Activated CD4-positive, alpha-beta T cell treated with anti-CD3 and anti-CD28 coated beads for 4 hours (primary cell): ENCODE data around the gene CCDC71L.
"Not testable (repeated sequence)": the region's sequence is repeated elsewhere in the genome, so short reads cannot be mapped to it uniquely, and the experiment has no call there.

ENCODE experiments used
- DNase-seq, 2 donors: peaks; one replicate each; pipeline ENCODE4 v3.0.0-alpha.2; 2020

CCDC71L gene

DNA sequence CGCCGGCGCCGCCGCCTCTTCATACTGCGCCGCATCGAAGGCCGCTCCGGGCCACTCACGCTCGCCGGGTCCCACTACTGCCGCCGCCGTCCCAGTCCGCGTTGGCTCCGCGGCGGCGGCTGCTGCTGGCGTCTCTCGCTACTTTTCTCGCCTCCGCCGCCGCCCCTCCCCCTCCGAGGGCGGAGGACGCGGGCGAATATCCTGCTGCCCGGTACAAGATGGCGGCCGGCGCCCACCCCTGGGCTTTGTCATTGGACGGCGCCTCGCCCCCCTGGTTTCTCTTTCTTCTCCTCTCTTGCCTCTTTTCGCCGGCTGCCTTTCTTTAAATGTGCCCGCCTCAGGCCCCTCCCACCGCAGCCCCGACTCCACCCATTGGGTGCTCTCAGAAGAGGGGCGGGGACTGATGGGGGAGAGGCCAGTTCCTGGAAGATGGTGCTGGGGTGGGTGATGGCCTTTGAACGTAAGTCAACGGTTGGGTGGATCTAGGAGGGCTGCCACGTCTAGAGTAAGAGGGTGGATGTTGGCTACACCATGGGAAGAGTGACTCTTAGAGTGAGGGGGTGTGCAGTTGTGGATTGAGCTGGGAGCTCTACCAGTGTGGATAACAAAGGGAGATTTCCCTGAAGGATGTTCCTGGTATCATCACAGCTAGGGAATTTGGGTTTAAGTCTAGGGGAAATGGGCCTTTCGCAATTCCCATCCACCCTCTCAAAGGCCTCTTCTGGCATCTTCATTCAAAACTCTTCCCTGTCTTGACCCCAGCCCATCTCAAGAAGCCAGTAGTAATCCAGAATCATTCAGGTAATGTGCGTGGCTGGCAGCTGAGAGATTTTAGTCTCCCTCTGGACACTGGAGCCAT, at the start of gene CCDC71L:
CCDC71L (minus strand) TSS at position 297 of the 859 bp plus-strand sequence; CDS start at position 35, 262 bp downstream.
- peak; percentile 94 for DNase-seq

DNA sequence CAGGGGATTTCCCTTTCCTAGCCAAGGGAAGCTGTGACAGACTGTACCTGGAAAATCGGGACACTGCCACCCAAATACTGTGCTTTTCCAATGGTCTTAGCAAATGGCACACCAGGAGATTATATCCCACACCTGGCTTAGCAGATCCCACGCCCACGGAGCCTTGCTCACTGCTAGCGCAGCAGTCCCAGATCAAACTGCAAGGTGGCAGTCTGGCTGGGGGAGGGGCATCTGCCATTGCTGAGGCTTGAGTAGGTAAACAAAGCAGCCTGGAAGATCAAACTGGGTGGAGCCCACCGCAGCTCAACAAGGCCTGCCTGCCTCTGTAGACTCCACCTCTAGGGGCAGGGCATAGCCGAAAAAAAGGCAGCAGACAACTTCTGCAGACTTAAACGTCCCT, 48.6 kb upstream of the CCDC71L start:
- DNase-seq: not testable (repeated sequence)

DNA sequence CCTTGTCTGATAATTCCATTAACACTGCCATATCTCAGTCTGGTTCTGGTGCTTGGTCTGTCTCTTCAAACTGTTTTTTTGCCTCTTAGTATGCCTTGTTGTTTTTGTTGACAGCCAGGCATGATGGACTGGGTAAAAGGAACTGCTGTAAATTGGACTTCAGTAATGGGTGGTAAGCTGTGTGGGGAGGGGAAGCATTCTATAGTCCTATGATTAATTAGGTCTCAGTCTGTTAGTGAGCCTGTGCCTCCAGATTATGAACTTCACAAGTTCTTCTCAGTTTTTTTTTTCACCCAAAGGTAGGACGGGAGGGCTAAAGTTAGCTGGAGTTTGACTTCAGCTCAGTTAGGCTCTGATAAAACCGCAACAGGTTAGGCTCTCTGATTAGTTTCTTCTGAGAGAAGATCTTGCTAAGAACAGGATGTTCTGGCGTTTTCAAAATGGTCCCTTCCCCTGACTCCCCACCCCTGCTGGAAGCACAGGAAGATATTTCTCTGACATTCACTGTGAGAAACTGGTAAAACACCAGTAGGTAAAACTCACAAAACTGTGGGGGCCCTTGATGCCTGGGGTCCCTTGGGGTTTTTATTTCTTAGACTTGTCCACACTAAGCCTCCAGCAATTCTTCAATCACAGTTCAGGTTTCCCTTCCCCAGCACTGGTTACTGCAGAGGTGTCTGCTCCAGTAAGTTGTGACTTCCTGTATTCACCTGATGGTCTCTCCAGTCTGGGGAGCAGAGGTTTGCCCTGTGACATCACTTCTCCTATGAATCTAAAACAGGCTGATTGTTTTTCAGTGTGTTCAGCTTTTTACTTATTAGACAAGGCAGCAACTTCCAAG, 43.3 kb upstream of the CCDC71L start:
- peak; percentile 4 to 11 for DNase-seq

DNA sequence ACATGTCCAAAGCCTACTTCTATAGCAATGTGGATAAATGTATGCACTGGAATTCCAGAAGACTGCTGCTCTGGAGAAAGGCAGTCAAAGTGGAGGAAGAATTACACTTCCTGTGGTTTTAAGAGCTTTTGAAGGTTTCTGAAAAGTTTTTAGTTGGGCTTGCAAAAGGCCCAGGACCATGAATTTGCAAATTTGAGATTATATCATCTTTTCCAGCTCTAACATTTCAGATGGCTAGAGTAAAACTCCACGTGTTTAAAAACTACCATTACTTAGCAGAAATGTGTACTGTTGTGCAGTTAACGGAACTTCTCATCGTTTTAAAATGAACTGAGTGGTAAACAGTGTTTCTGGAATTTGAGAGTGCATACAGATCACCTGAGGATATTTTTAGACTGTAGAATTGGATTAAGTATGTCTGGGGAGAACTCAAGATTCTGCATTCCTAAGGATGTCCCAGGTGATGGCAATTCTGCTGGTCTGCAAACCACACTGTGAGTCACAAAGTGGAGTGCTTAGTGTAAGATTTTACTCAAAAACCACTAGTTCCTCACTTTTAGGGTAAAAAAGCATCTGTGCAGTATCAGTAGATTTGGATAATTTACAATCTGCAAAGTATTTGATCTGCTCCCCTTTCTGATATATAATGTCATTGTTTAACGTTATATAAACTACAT, 32.9 kb upstream of the CCDC71L start:
- DNase-seq: no peak

DNA sequence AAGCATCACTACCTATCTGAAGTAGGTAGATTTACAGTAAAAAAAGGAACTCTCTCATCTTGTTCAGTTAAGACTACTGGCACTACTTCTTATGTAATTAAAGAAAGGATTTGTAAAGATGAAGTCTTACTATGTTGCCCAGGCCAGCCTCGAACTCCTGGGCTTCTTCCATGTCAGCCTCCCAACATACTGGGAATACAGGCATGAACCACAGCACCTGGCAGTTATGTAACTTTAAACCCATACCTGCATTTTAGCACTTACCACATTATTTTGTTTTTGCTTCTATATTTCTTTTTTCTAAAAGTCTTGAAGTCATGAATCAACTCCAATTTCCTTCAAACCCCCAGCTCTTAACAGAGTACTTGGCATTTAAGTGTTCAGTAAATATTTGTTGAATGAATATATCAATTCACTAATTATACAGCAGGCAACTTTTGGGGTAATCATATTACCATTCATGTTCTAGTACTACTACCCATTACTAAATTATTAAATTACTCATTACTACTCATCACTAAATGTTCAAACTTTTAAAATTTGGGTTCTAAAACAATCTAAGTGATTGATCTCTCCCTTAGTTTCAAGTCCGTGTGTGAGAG, 31.6 kb upstream of the CCDC71L start:
- DNase-seq: no peak

DNA sequence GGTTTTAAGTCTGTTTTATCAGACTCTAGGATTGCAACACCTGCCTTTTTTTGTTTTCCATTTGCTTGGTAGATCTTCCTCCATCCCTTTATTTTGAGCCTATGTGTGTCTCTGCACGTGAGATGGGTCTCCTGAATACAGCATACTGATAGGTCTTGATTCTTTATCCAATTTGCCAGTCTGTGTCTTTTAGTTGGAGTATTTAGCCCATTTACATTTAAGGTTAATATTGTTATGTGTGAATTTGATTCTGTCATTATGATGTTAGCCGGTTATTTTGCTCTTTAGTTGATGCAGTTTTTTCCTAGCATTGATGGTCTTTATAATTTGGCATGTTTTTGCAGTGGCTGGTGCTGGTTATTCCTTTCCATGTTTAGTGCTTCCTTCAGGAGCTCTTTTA, 27.2 kb upstream of the CCDC71L start:
- not testable (repeated sequence) for DNase-seq

DNA sequence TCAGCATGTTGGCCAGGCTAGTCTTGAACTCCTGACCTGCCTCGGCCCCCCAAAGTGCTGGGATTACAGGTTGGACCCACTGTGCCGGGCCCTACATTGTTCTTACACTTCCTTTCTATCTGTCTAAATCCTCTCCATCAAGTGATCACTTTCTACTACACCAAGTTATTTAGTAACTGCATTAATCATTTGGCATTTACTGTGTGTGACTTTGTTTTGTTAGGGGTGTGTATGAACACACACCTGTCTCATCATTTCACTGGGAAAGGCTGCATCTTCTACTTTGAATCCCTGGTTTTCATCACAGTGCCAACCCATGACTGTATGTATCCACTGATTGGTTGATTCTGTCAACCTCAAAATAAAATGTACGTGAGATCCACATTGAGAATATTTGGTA, 23.0 kb upstream of the CCDC71L start:
- no peak for DNase-seq

DNA sequence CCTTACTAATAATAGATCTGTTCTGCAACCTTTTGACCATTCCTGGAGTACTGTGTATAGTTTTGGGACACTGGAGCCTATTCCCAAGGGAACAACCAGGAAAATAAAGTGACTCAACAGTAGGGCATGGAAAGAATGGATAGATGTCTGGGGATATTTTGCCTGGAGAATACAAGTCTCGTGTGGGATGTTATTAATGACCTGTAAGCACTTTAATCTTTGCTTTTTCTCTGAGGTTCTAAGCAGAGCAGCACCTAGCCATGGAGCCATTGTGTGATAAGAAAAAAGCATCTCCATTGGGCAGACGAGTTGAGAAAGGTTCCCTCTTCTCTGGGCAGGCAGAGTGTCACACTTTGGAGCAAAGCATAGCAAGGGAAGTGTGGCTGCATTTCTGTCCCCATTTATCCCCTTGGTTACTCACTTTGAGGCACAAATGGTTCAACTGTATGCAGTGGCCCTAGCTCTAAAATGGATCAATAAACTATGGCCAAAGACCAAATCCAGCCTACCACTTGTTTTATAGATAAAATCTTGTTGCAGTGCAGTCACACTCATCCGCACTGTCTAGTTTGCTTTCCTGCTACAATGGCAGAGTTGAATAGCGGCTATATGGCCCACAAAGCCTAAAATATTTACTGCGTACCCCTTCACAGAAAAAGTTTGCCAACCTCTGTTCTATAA, 21.0 kb upstream of the CCDC71L start:
- DNase-seq: no peak

DNA sequence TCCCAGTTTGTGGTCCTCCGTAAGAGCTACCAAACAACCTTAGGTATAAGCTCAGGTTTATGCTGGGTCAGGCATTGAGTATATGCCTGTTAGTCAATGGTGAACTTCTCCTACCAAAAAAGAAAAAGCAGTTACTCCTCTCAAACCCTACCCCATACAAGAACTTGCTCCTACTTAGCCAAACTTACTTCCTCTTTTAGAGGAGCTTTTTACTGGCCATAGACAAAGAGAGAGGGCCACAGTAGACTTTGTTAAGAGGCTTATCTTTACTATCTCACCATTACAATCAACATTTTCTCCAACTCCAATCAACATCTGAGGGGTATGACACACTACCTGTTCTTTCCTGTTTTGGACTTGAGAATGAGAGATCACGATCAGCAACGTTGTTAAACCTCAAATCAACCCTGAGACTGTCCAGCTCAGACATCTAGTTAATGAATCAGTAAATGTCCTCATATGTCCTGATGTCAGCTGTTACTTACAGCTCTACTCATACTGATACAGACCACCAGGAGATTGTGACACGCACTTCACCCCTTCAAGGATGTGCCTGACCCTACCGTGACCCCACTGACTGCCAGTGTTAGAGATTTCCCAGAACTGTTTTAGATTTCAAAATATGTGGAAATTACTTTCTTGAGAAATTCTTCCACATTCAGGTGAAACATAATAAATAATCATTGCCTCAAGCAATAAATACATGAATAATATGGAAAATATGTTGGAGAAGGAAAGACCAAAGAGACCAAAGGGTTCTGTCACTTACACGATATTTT, 18.4 kb upstream of the CCDC71L start:
- DNase-seq: no peak

DNA sequence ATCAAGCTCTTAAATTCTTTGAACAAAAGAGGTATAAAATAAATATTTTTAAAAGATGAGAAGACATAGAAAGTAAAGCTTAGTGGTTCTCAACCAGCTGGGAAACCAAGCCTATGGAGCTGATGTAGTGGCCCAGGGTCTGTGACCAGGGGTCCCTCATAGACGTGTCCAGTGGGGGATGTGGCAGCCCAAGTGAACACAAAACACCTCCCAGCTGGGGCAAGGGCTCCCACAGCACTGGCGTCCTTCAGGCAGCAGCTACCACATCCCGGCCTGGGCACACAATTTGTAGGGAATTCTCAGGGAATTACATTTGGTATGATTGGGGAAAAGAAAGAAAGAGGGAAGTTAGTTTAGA, 17.8 kb upstream of the CCDC71L start:
- DNase-seq: no peak

DNA sequence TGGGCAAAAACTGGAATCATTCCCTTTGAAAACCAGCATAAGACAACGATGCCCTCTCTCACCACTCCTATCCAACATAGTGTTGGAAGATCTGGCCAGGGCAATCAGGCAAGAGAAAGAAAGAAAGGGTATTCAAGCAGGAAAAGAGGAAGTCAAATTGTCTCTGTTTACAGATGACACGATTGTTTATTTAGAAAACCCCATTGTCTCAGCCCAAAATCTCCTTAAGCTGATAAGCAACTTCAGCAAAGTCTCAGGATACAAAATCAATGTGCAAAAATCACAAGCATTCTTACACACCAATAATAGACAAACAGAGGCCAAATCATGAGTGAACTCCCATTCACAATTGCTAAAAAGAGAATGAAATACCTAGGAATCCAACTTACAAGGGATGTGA, 15.5 kb upstream of the CCDC71L start:
- DNase-seq: not testable (repeated sequence)

DNA sequence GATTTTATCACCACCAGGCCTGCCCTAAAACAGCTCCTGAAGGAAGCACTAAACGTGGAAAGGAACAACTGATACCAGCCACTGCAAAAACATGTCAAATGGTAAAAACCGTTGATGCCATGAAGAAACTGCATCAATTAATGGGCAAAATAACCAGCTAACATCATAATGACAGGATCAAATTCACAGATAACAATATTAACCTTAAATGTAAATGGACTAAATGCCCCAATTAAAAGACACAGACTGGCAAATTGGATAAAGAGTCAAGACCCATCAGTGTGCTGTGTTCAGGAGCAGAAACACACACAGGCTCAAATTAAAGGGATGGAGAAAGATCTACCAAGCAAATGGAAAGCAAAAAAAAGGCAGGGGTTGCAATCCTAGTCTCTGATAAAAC, 12.7 kb upstream of the CCDC71L start:
- not testable (repeated sequence) for DNase-seq

DNA sequence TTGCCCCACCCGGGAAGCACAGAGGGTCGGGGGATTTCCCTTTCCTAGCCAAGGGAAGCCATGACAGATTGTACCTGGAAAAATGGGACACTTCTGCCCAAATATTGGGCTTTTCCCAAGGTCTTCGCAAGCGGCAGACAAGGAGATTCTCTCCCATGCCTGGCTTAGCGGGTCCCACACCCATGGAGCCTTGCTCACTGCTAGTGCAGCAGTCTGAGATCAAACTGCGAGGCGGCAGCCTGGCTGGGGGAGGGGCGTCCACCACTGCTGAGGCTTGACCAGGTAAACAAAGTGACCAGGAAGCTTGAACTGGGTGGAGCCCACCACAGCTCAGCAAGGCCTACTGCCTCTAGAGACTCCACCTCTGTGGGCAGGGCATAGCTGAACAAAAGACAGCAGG, 11.0 kb upstream of the CCDC71L start:
- not testable (repeated sequence) for DNase-seq

DNA sequence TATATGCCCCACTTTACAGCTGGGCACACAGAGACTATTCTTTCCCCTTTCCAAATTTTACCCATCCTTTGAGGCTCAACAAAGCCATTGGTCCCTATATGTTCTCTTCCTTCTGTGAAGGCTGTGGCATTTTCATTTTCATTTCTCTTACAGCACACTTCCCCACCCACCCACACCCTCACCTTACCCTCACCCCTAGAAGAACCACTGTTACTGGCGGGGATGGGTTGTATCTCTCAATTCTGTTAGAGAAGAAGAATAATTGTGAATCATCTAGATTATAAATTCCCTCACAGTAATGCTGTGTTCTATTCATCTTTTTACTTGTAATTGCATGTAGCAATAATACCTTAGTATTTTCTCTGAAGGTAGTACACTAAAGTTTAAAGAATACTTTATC, 10.2 kb upstream of the CCDC71L start:
- DNase-seq: no peak

DNA sequence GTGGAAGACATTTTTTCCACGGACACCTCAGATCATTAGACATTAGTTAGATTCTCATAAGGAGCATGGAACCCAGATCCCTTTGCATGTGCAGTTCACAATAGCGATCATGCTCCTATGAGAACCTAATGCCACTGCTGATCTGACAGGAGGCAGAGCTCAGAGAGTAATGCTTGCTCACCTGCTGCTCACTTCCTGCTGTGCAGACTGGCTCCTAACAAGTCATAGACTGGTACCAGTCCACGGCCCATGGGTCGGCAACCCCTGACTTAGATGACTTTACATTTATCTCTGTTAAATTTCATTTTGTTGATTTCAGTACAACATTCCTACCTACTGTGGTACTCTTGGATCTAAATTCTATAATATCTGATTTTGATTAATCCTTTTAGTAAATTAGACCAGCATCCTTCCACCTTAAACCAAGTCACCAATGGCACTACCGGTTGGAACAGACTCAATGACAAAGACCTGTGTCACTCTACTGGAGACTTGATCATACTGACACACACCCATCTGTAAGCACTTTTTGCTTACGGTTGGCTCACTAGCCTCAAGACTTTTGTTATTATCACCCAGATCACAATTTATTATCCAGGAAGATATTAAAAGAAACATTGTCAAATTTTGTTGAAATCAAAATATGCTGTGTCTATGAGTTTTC, 8.0 kb upstream of the CCDC71L start:
- no peak for DNase-seq

DNA sequence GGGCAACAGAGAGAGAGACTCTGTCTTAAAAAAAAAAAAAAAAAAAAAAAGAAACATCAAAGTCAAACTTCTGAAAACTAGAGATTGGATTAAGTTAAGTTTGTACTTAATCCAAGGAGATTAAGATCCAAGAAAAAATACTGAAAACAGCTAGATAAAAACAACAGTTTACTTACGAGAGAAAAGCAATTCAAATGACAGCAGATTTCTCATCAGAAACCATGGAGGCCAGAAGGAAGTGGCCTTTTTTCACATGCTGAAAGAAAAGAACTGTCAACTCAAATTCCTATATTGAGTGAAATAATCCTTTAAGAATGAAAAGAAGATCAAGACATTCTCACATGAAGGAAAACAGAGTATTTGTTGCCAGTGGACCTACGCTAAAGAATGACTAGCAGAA, 5.4 kb upstream of the CCDC71L start:
- DNase-seq: no peak

DNA sequence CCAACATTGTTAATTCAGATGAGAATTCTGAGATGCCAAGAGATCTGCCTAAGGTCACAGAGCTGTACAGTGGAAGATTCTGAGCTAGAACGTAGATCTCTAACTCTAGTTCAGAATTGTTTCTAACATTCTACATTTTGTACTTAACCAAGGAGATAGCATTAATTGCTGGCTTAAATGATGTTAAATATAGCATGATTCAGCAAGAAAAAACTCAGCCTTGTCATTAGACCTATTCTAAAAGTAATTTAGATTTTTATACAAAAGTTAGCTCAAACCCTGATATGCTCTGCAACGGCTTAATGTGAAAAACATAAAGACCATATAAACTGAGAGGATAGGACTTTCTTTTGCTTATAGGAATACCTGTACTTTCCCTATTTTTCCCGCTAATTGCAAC, 3.4 kb upstream of the CCDC71L start:
- DNase-seq: no peak

DNA sequence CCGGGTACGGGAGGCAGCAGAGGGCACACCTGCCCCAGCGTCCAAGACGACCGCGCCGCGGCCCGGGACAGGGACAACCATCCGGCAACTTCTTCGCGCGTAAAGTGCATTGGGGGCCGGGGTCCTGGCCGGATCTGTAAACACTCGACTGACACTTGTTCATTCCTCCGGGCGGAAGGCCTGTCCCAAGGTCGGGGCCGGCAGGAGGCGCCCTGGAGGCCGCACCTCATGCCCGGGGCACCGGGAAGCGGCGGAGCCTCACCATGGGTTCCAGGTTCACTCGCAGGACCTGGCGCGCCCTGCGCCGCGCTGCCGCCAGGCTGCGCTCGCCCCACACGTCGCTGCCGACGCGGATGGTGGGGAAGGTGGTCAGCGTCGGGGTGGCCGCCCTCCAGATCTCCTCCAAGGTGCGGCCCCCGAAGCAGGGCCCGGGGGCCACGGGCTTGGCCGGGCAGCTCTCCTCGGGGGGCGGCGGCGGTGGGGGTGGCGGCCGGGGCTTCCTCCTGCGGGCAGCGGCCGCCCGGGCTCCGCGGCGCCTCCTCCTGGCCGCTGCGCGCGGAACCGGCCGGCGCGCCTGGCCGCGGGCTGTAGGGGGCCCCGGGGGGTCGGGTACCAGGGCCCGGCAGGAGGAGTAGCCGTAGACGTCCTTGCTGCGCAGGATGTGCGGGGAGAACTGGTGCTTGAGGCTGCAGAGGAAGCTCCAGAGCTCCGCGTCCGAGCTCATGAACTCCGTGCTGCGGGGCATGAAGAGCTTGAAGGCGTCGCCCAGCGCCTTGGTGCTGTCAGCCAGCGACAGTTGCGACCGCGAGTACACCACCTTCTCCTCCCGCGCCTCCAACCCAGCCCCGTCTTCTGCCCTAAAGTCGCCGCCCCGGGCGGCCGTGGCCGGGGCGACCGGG, 746 bp downstream of the CCDC71L start:
- DNase-seq: peak; percentile 82 to 83

DNA sequence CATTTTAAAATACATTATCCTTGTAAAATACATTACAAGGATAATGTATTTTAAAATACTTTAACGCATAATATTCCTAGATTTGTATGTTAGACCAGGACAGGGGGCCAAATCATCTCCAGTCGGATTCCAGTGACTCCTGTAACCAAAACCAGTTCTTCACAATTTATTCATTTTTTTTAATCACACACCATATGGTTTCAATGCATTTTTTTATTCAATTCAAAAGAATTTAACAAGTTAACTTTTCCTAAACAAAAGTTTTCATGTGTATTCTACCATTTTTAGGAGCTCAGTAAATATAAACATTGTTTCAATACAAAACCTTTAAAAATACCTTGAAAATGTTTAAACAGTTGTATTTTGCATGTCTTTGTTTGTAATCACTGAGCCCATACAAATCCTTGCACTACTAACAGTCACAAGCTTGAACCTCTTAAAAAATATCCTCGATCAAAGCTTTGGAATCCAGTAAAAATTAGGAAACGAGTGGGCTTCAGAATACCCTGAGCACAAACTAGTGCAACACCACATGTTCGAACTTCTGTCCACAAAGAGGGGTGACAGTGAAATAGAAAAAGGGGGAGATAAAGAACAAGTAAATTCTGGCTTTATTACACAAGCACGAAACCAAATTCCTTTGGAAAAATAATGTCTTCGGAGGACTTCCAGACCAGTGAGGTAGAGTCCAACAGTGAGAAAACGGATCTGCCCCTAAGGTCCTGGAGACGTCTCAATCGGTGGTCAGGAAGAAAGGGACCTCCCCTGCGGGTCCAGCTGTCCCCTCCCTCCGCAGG, 1.6 kb downstream of the CCDC71L start:
- no peak for DNase-seq
